ENCODE measurements around the gene VTI1B. TPM values are rescaled to one million over a fixed set of nuclear protein-coding genes. Genes with fewer than 3 reads are reported as not detected.

VTI1B gene
- total RNA-seq, 4 donors from 2014 or later, result 66.1 to 123 (median 103) TPM

- H3K4me1 ChIP-seq, result no peaks in the 10 kb centered on the region
- WGBS, 2 donors, result 35 to 73% methylated on average over 1 of the region's 1 CpG
- TF ChIP-seq EP300 (IDR thresholded peaks at IDR 0.05), result no peak
- no peak for TF ChIP-seq CTCF (IDR thresholded peaks at IDR 0.05)
- TF ChIP-seq POLR2A (IDR thresholded peaks at IDR 0.05), result no peak
- H3K27me3 ChIP-seq, result no peaks in the 10 kb centered on the region
- DNase-seq (ENCODE audit: low spot score in 2 of 2), result no peak
- no peaks in the 10 kb centered on the region for H3K9me3 ChIP-seq
- peaks cover 0 to 98% (median 34%) of the 10 kb centered on the region in 3 donors for H3K36me3 ChIP-seq
- no peak overlapping the region for H3K4me3 ChIP-seq
- no peak overlapping the region for H3K27ac ChIP-seq
Observed at GRCh38 chr14:67652189-67652588, 22.2 kb downstream of the VTI1B start.

GRCh38 chr14:67650694-67651093 is 23.7 kb downstream of the VTI1B start:
- TF ChIP-seq CTCF (IDR thresholded peaks at IDR 0.05) (no peak), EP300 (IDR thresholded peaks at IDR 0.05) (no peak), POLR2A (IDR thresholded peaks at IDR 0.05) (no peak)
- 75 to 79% methylated on average over 2 of the region's 2 CpGs for WGBS, 2 donors
- DNase-seq (ENCODE audit: low spot score in 2 of 2), result no peak
- H3K27ac ChIP-seq, result no peak overlapping the region
- H3K36me3 ChIP-seq, result peaks cover 0 to 93% (median 31%) of the 10 kb centered on the region in 3 donors
- H3K27me3 ChIP-seq, result no peaks in the 10 kb centered on the region
- H3K4me1 ChIP-seq, result no peaks in the 10 kb centered on the region
- H3K4me3 ChIP-seq, result no peak overlapping the region
- H3K9me3 ChIP-seq, result no peaks in the 10 kb centered on the region

- Histone ChIP-seq H3K27me3 (no peaks in the 10 kb centered on the region), H3K27ac (no peak overlapping the region), H3K4me1 (no peaks in the 10 kb centered on the region), H3K4me3 (no peak overlapping the region), H3K9me3 (no peaks in the 10 kb centered on the region), H3K36me3 (peaks cover 0 to 92% (median 30%) of the 10 kb centered on the region in 3 donors)
- DNase-seq (ENCODE audit: low spot score in 2 of 2), result no peak
- 67 to 88% methylated on average over 1 of the region's 1 CpG for WGBS, 2 donors
- TF ChIP-seq CTCF (IDR thresholded peaks at IDR 0.05) (no peak), EP300 (IDR thresholded peaks at IDR 0.05) (no peak), POLR2A (IDR thresholded peaks at IDR 0.05) (no peak)
Observed at GRCh38 chr14:67650151-67650550, 24.3 kb downstream of the VTI1B start.

- Histone ChIP-seq H3K27ac (no peak overlapping the region), H3K4me1 (no peaks in the 10 kb centered on the region), H3K27me3 (no peaks in the 10 kb centered on the region), H3K4me3 (no peak overlapping the region), H3K9me3 (no peaks in the 10 kb centered on the region), H3K36me3 (peaks cover 0 to 55% (median 12%) of the 10 kb centered on the region in 3 donors)
- TF ChIP-seq CTCF (IDR thresholded peaks at IDR 0.05) (no peak), EP300 (IDR thresholded peaks at IDR 0.05) (no peak), POLR2A (IDR thresholded peaks at IDR 0.05) (no peak)
- DNase-seq (ENCODE audit: low spot score in 2 of 2), result no peak
- 96 to 97% methylated on average over 3 of the region's 3 CpGs for WGBS, 2 donors
Observed at GRCh38 chr14:67646131-67646530, 28.3 kb downstream of the VTI1B start.

GRCh38 chr14:67645414-67645813 is 29.0 kb downstream of the VTI1B start:
- TF ChIP-seq POLR2A (IDR thresholded peaks at IDR 0.05), result no peak
- TF ChIP-seq CTCF (IDR thresholded peaks at IDR 0.05), result no peak
- no peak for TF ChIP-seq EP300 (IDR thresholded peaks at IDR 0.05)
- WGBS, 2 donors, result 90 to 91% methylated on average over 5 of the region's 5 CpGs
- no peak for DNase-seq (ENCODE audit: low spot score in 2 of 2)
- no peak overlapping the region for H3K4me3 ChIP-seq
- no peaks in the 10 kb centered on the region for H3K9me3 ChIP-seq
- H3K27ac ChIP-seq, result no peak overlapping the region
- H3K27me3 ChIP-seq, result no peaks in the 10 kb centered on the region
- no peaks in the 10 kb centered on the region for H3K4me1 ChIP-seq
- peaks cover 0 to 48% (median 6%) of the 10 kb centered on the region in 3 donors for H3K36me3 ChIP-seq

Data from tibial nerve (tissue), 4 donors.